ENCODE measurements around the gene KIAA0930.
A peak's percentile ranks its signal among the peaks of the same experiment; 100 is the strongest.

The KIAA0930 gene

GRCh38 chr22:45268167-45268957 is 27.7 kb upstream of the KIAA0930 start:
- Histone ChIP-seq H4K8ac (ENCODE audit: low read length) (peak overlapping the region; percentile 93), H2BK15ac (ENCODE audit: low read depth, poor library complexity, severe bottlenecking) (peak overlapping the region; percentile 93), H3K23ac (ENCODE audit: low read length in 2 of 2) (no peak overlapping the region), H3K79me1 (replicated peaks; ENCODE audit: low read length, poor library complexity, severe bottlenecking) (peaks cover 1% of the 10 kb centered on the region), H2BK5ac (ENCODE audit: low read depth, low read length, poor library complexity, severe bottlenecking) (no peak overlapping the region), H3K27me3 (ENCODE audit: control insufficient read depth in 1 of 2, insufficient read depth in 1 of 2, low read length in 2 of 2) (peaks cover 0 to 17% of the 10 kb centered on the region in 2 experiments), H4K91ac (ENCODE audit: low read length) (peak overlapping the region; percentile 85), H3K4me3 (ENCODE audit: insufficient read depth in 1 of 2, low read depth in 1 of 2, low read length in 2 of 2) (peak overlapping the region; percentile 52 to 84), H2AK5ac (ENCODE audit: low read length, severe bottlenecking) (no peak overlapping the region), H3K4ac (ENCODE audit: low read depth in 1 of 2, low read length in 2 of 2) (peak overlapping the region; percentile 6 to 35), H2BK120ac (ENCODE audit: low read depth, low read length) (peak overlapping the region; percentile 73), H3K9me3 (ENCODE audit: control insufficient read depth, low read length) (no peaks in the 10 kb centered on the region), H3K27ac (ENCODE audit: low read length, poor library complexity, severe bottlenecking) (no peak overlapping the region), H3K36me3 (ENCODE audit: control insufficient read depth in 1 of 2, insufficient read depth in 2 of 2, low read depth in 1 of 2, low read length in 2 of 2) (no peaks in the 10 kb centered on the region), H3K4me1 (ENCODE audit: control insufficient read depth, insufficient read depth, low read depth, low read length) (peaks cover 26% of the 10 kb centered on the region), H2AFZ (ENCODE audit: low read depth, low read length) (peak overlapping the region; percentile 69), H3K4me2 (ENCODE audit: low read length, poor library complexity, severe bottlenecking) (peak overlapping the region; percentile 84), H2BK12ac (ENCODE audit: low read length in 2 of 2) (peak overlapping the region; percentile 61 to 92), H3K18ac (ENCODE audit: low read depth in 1 of 2, low read length in 2 of 2) (peak overlapping the region; percentile 73 to 76), H3K9ac (ENCODE audit: low read length) (peak overlapping the region; percentile 75), H3K14ac (ENCODE audit: low read length in 2 of 2) (peak overlapping the region in 1 of 2 experiments; percentile 45)
- peak; percentile 50 for DNase-seq
- 4% methylated on average over 27 of the region's 47 CpGs for WGBS

DNA sequence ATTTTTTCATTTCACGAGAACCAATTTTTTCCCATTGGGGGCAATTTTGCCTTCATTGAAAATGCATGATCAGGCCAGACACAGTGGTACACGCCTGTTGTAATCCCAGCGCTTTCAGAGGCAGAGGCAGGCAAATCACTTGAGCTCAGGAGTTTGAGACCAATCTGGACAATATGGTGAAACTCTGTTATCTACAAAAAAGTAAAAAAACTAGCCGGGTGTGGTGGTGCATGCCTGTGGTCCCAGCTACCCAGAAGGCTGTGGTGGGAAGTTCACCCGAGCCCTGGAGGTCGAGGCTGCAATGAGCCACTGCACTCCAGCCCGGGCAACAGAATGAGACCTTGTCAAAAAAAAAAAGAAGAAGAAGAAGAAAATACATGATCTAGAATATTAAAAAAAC is 24.8 kb upstream of the KIAA0930 start:
- no peak overlapping the region for H3K4me2 ChIP-seq (ENCODE audit: low read length, poor library complexity, severe bottlenecking)
- no peak overlapping the region for H3K14ac ChIP-seq (ENCODE audit: low read length in 2 of 2)
- H2AK5ac ChIP-seq (ENCODE audit: low read length, severe bottlenecking), result no peak overlapping the region
- no peak for DNase-seq
- H3K4ac ChIP-seq (ENCODE audit: low read depth in 1 of 2, low read length in 2 of 2), result no peak overlapping the region
- no peak overlapping the region for H2BK5ac ChIP-seq (ENCODE audit: low read depth, low read length, poor library complexity, severe bottlenecking)
- no peak overlapping the region for H2BK15ac ChIP-seq (ENCODE audit: low read depth, poor library complexity, severe bottlenecking)
- H4K91ac ChIP-seq (ENCODE audit: low read length), result no peak overlapping the region
- H3K79me1 ChIP-seq (replicated peaks; ENCODE audit: low read length, poor library complexity, severe bottlenecking), result peaks cover 1% of the 10 kb centered on the region
- H3K9me3 ChIP-seq (ENCODE audit: control insufficient read depth, low read length), result no peaks in the 10 kb centered on the region
- peaks cover 0 to 6% of the 10 kb centered on the region in 2 experiments for H3K36me3 ChIP-seq (ENCODE audit: control insufficient read depth in 1 of 2, insufficient read depth in 2 of 2, low read depth in 1 of 2, low read length in 2 of 2)
- no peak overlapping the region for H4K8ac ChIP-seq (ENCODE audit: low read length)
- no peak overlapping the region for H2AFZ ChIP-seq (ENCODE audit: low read depth, low read length)
- H3K27ac ChIP-seq (ENCODE audit: low read length, poor library complexity, severe bottlenecking), result no peak overlapping the region
- WGBS, result 72% methylated on average over 6 of the region's 7 CpGs
- no peak overlapping the region for H2BK120ac ChIP-seq (ENCODE audit: low read depth, low read length)
- H3K4me3 ChIP-seq (ENCODE audit: insufficient read depth in 1 of 2, low read depth in 1 of 2, low read length in 2 of 2), result no peak overlapping the region
- H2BK12ac ChIP-seq (ENCODE audit: low read length in 2 of 2), result no peak overlapping the region
- no peak overlapping the region for H3K23ac ChIP-seq (ENCODE audit: low read length in 2 of 2)
- peaks cover 28% of the 10 kb centered on the region for H3K4me1 ChIP-seq (ENCODE audit: control insufficient read depth, insufficient read depth, low read depth, low read length)
- H3K18ac ChIP-seq (ENCODE audit: low read depth in 1 of 2, low read length in 2 of 2), result no peak overlapping the region
- peaks cover 0 to 20% of the 10 kb centered on the region in 2 experiments for H3K27me3 ChIP-seq (ENCODE audit: control insufficient read depth in 1 of 2, insufficient read depth in 1 of 2, low read length in 2 of 2)
- H3K9ac ChIP-seq (ENCODE audit: low read length), result no peak overlapping the region

DNA sequence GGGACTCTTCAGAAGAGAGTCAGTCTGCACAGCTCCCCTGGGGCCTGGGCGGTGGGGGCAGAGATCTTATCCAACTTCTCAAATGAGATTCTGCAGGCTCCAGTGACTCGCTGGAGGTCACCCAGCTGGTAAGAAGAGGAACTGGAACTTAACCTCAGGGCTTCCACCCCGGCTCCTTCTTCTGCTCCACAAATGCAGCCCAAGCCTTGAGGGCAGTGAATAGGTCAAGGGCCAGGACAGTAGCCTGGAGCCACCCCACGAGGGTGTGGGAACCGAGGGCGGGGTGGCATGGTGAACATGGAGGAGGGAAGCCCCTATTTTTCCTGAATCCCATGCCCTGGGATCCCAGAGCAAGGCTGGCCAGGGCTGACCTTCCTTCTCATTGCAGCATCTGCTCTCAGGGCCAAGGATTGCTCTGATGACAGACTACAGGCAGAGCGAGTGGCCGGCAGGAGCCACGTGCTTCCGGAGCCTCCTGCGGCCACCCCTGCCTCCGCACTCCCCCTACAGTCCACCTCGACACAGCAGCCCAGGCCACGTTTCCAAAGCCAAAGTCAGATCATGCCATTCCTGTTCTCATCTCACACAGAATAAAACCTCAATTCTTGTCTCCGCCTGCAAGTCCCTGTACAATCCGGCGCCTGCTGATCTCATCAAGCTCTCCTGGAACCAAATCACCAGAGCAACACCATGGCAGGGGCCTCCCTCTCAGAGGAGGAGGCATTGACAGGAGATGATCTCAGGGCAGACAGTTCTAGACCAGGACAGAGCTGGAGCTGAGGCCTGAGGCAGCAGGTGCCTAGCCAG is 23.0 kb upstream of the KIAA0930 start:
- Histone ChIP-seq H3K27me3 (ENCODE audit: control insufficient read depth in 1 of 2, insufficient read depth in 1 of 2, low read length in 2 of 2) (peaks cover 0 to 7% of the 10 kb centered on the region in 2 experiments), H3K4me3 (ENCODE audit: insufficient read depth in 1 of 2, low read depth in 1 of 2, low read length in 2 of 2) (no peak overlapping the region), H3K23ac (ENCODE audit: low read length in 2 of 2) (no peak overlapping the region), H4K91ac (ENCODE audit: low read length) (peak overlapping the region; percentile 80), H2BK120ac (ENCODE audit: low read depth, low read length) (peak overlapping the region; percentile 5), H3K4me2 (ENCODE audit: low read length, poor library complexity, severe bottlenecking) (no peak overlapping the region), H3K4me1 (ENCODE audit: control insufficient read depth, insufficient read depth, low read depth, low read length) (peaks cover 14% of the 10 kb centered on the region), H3K9me3 (ENCODE audit: control insufficient read depth, low read length) (no peaks in the 10 kb centered on the region), H2AK5ac (ENCODE audit: low read length, severe bottlenecking) (peak overlapping the region; percentile 37), H2BK5ac (ENCODE audit: low read depth, low read length, poor library complexity, severe bottlenecking) (no peak overlapping the region), H3K14ac (ENCODE audit: low read length in 2 of 2) (no peak overlapping the region), H3K36me3 (ENCODE audit: control insufficient read depth in 1 of 2, insufficient read depth in 2 of 2, low read depth in 1 of 2, low read length in 2 of 2) (peaks cover 0 to 6% of the 10 kb centered on the region in 2 experiments), H3K79me1 (replicated peaks; ENCODE audit: low read length, poor library complexity, severe bottlenecking) (no peaks in the 10 kb centered on the region), H2BK15ac (ENCODE audit: low read depth, poor library complexity, severe bottlenecking) (peak overlapping the region; percentile 96), H2BK12ac (ENCODE audit: low read length in 2 of 2) (peak overlapping the region; percentile 67 to 98), H2AFZ (ENCODE audit: low read depth, low read length) (peak overlapping the region; percentile 10), H3K27ac (ENCODE audit: low read length, poor library complexity, severe bottlenecking) (no peak overlapping the region), H4K8ac (ENCODE audit: low read length) (peak overlapping the region; percentile 81), H3K4ac (ENCODE audit: low read depth in 1 of 2, low read length in 2 of 2) (peak overlapping the region in 1 of 2 experiments; percentile 66), H3K9ac (ENCODE audit: low read length) (peak overlapping the region; percentile 66), H3K18ac (ENCODE audit: low read depth in 1 of 2, low read length in 2 of 2) (peak overlapping the region; percentile 69 to 77)
- WGBS, result 22% methylated on average over 17 of the region's 17 CpGs
- peak; percentile 91 for DNase-seq

Measured in mesenchymal stem cell (in vitro differentiated cells and primary cell).